Transverse colon (tissue), 4 donors: ENCODE measurements around the gene KATNBL1. TPM values are rescaled to one million over a fixed set of nuclear protein-coding genes. Genes with fewer than 3 reads are reported as not detected.
"Not testable (repeated sequence)": the region's sequence is repeated elsewhere in the genome, so short reads cannot be mapped to it uniquely, and the experiment has no call there.

Experiments used
- DNase-seq: peaks from one replicate; pipeline ENCODE4 v3.0.0-alpha.2; 2019
- H3K27ac ChIP-seq, 4 donors: fragments of 200-600 bp; sonication (generic); 2 replicates each; pipeline ENCODE4 v1.5.1; 2016 to 2018; ENCODE audit warnings: inconsistent platforms in 4 of 4
- H3K27me3 ChIP-seq: fragments of 200-600 bp; sonication (generic); 2 replicates; pipeline ENCODE4 v1.5.1; 2017; ENCODE audit warnings: inconsistent platforms
- H3K36me3 ChIP-seq, 4 donors: fragments of 200-600 bp; sonication (generic); 2 replicates each; pipeline ENCODE4 v1.5.1; 2017 to 2019; ENCODE audit warnings: inconsistent platforms in 4 of 4
- H3K4me1 ChIP-seq, 4 donors: fragments of 200-600 bp; sonication (generic); 2 replicates each; pipeline ENCODE4 v1.5.1; 2017 to 2020; ENCODE audit warnings: inconsistent platforms in 4 of 4
- H3K4me3 ChIP-seq, 4 donors: fragments of 200-600 bp; sonication (generic); 1 replicate in 1 of 4; 2 replicates in 3 of 4; pipeline versions ENCODE4 v1.5.1 to v1.6.1; 2017 to 2019; ENCODE audit warnings: inconsistent platforms in 4 of 4
- H3K9me3 ChIP-seq, 2 donors: fragments of 200-600 bp; sonication (generic); 2 replicates each; pipeline ENCODE4 v1.5.1; 2017 to 2019; ENCODE audit warnings: inconsistent platforms in 2 of 2
- CTCF ChIP-seq, 5 experiments: fragments of 200-600 bp in 3 of 5; fragments of 450-650 bp in 2 of 5; sonication (generic) in 3 of 5; IDR thresholded peaks; 1 replicate in 2 of 5; 2 replicates in 3 of 5; pipeline ENCODE4 v1.5.1; 2016 to 2017; ENCODE audit warnings: antibody characterized with exemption in 5 of 5, inconsistent platforms in 3 of 5, mild to moderate bottlenecking in 2 of 5, moderate library complexity in 1 of 5
- EP300 ChIP-seq: sonication (generic); formaldehyde crosslinking; IDR thresholded peaks from one replicate; pipeline ENCODE4 v1.6.1; 2017; ENCODE audit warnings: antibody characterized with exemption, low read depth
- POLR2A ChIP-seq: fragments of 450-650 bp; IDR thresholded peaks from one replicate; pipeline ENCODE4 v1.6.1; 2016; ENCODE audit warnings: antibody characterized with exemption, mild to moderate bottlenecking, moderate library complexity
- POLR2AphosphoS5 ChIP-seq, 3 donors: sonication (generic); formaldehyde crosslinking; IDR thresholded peaks; one replicate each; pipeline ENCODE4 v1.6.1; 2016; ENCODE audit warnings: antibody characterized with exemption in 3 of 3
- WGBS, 2 donors: methylation state at CpG; one replicate each; pipeline ENCODE4 v1.1.5; 2018; ENCODE audit warnings: low coverage in 1 of 2; 5-methylcytosine and 5-hydroxymethylcytosine counted together
- in situ Hi-C, 4 donors: fragments of 200-750 bp; cut with MboI; loops; one replicate each; pipeline versions ENCODE4 v1.15.0 to v1.15.1; 2017; ENCODE audit warnings: low sequenced_read_pairs in 3 of 4, low pct_ligation_motif_present in 1 of 4, low pct_unique_long_range_greater_than_20kb in 1 of 4
- intact Hi-C: fragments of 100-400 bp; cut with DNase I; formaldehyde crosslinking; loops from one replicate; pipeline ENCODE4 v1.15.1; 2023; ENCODE audit warnings: low total_unique reads
- total RNA-seq, 4 donors: library from RNA; depleted of rRNA; stranded (reverse); fragments of >200 nt; gene quantifications; one replicate each; pipeline ENCODE4 v1.1.0, GENCODE V29; 2016

KATNBL1 gene
- total RNA-seq, 4 donors from 2014 or later: 41.1 to 137 (median 80.3) TPM

- 41% methylated on average over 6 of the region's 6 CpGs; no CpG with 5 or more reads in 1 of the 2 donors for WGBS, 2 donors
- no peaks in the 10 kb centered on the region for H3K36me3 ChIP-seq
- TF ChIP-seq EP300 (no peak), CTCF (IDR thresholded peaks at IDR 0.05) (no peak), POLR2AphosphoS5 (IDR thresholded peaks at IDR 0.05) (no peak), POLR2A (no peak)
- H3K27ac ChIP-seq: no peak overlapping the region
- H3K4me3 ChIP-seq: no peak overlapping the region
- in situ Hi-C loops (loop anchor here in 2 of 4 donors (25.0 kb wide), 2 partner anchors 110 to 240 kb away; partner anchors contain the start of gene LPCAT4 (in 1 of the 2)), intact Hi-C loops (no loop called here)
- H3K4me1 ChIP-seq: no peaks in the 10 kb centered on the region
- H3K27me3 ChIP-seq: no peaks in the 10 kb centered on the region
- no peaks in the 10 kb centered on the region for H3K9me3 ChIP-seq
- DNase-seq: no peak
These were observed 87.1 kb downstream of the KATNBL1 start for GRCh38 chr15:34122771-34123183.

- DNase-seq, H3K4me3 ChIP-seq, intact Hi-C loops, H3K27ac ChIP-seq, H3K36me3 ChIP-seq, H3K27me3 ChIP-seq, H3K9me3 ChIP-seq, H3K4me1 ChIP-seq: not testable (repeated sequence)
- WGBS, 2 donors: 65 to 73% methylated on average over 5 to 12 of the region's 12 CpGs
- in situ Hi-C loops: loop anchor here in 2 of 4 donors (25.0 kb wide), 2 partner anchors 109 to 241 kb away; partner anchors contain the start of gene LPCAT4 (in 1 of the 2)
These were observed 88.1 kb downstream of the KATNBL1 start for GRCh38 chr15:34121786-34122185.

GRCh38 chr15:34120420-34120819, 89.5 kb downstream of the KATNBL1 start:
- intact Hi-C loops, H3K4me3 ChIP-seq, H3K27ac ChIP-seq, H3K36me3 ChIP-seq, H3K9me3 ChIP-seq, H3K4me1 ChIP-seq, DNase-seq, H3K27me3 ChIP-seq: not testable (repeated sequence)
- WGBS, 2 donors: 51 to 57% methylated on average over 2 of the region's 2 CpGs
- in situ Hi-C loops: loop anchor here in 2 of 4 donors (25.0 kb wide), 2 partner anchors 108 to 242 kb away; partner anchors contain the start of gene LPCAT4 (in 1 of the 2)

- intact Hi-C loops: no loop called here
- DNase-seq: no peak
- WGBS, 2 donors: 35 to 51% methylated on average over 3 to 4 of the region's 4 CpGs
- H3K36me3 ChIP-seq: no peaks in the 10 kb centered on the region
- in situ Hi-C loops: loop anchor here in 2 of 4 donors (25.0 kb wide), 2 partner anchors 107 to 243 kb away; partner anchors contain the start of gene LPCAT4 (in 1 of the 2)
- TF ChIP-seq CTCF (IDR thresholded peaks at IDR 0.05): no peak
- no peak for TF ChIP-seq POLR2AphosphoS5 (IDR thresholded peaks at IDR 0.05)
- TF ChIP-seq POLR2A: no peak
- no peak for TF ChIP-seq EP300
- no peak overlapping the region for H3K4me3 ChIP-seq
- H3K4me1 ChIP-seq: no peaks in the 10 kb centered on the region
- H3K27me3 ChIP-seq: peaks cover 3% of the 10 kb centered on the region
- no peaks in the 10 kb centered on the region for H3K9me3 ChIP-seq
- no peak overlapping the region for H3K27ac ChIP-seq
These were observed 90.6 kb downstream of the KATNBL1 start for GRCh38 chr15:34119291-34119690.

- H3K27me3 ChIP-seq: peaks cover 3% of the 10 kb centered on the region
- H3K4me1 ChIP-seq: no peaks in the 10 kb centered on the region
- no peak overlapping the region for H3K27ac ChIP-seq
- intact Hi-C loops: no loop called here
- DNase-seq: no peak
- 72 to 80% methylated on average over 2 of the region's 2 CpGs for WGBS, 2 donors
- TF ChIP-seq EP300 (no peak), POLR2A (no peak), CTCF (IDR thresholded peaks at IDR 0.05) (no peak), POLR2AphosphoS5 (IDR thresholded peaks at IDR 0.05) (no peak)
- H3K9me3 ChIP-seq: no peaks in the 10 kb centered on the region
- H3K4me3 ChIP-seq: no peak overlapping the region
- H3K36me3 ChIP-seq: no peaks in the 10 kb centered on the region
- in situ Hi-C loops: loop anchor here in 2 of 4 donors (25.0 kb wide), 2 partner anchors 104 to 246 kb away; partner anchors contain the start of gene LPCAT4 (in 1 of the 2)
These were observed 93.3 kb downstream of the KATNBL1 start for GRCh38 chr15:34116620-34117019.
